GM23338 (cell line): ENCODE measurements around the gene PCDHB10.
"Not testable (repeated sequence)": the region's sequence is repeated elsewhere in the genome, so short reads cannot be mapped to it uniquely, and the experiment has no call there.

Source experiments
- CTCF ChIP-seq, 2 experiments: fragments of 200-600 bp in 1 of 2; sonication (generic) in 1 of 2; conservative IDR thresholded peaks; 2 replicates each; pipeline versions ENCODE4 v1.5.1 to v1.6.1; 2016 to 2017; ENCODE audit warnings: antibody characterized with exemption in 2 of 2, low read depth in 2 of 2, mild to moderate bottlenecking in 2 of 2, moderate library complexity in 1 of 2
- EZH2 ChIP-seq: fragments of 200-600 bp; sonication (generic); IDR thresholded peaks from one replicate; pipeline ENCODE4 v1.8.0; 2017; ENCODE audit warnings: antibody characterized with exemption, mild to moderate bottlenecking, low read depth; ENCODE audit not compliant: unreplicated experiment
- EZH2phosphoT487 ChIP-seq: fragments of 200-600 bp; sonication (generic); IDR thresholded peaks from one replicate; pipeline ENCODE4 v1.8.1; 2018; ENCODE audit warnings: antibody characterized with exemption; ENCODE audit not compliant: unreplicated experiment
- JUNB ChIP-seq: IDR thresholded peaks from one replicate; pipeline ENCODE4 v1.6.1; 2016; ENCODE audit warnings: antibody characterized with exemption; ENCODE audit not compliant: unreplicated experiment
- NANOG ChIP-seq: IDR thresholded peaks from 2 replicates; pipeline ENCODE4 v1.6.1; 2016; ENCODE audit warnings: antibody characterized with exemption, borderline replicate concordance
- POLR2AphosphoS5 ChIP-seq: IDR thresholded peaks from 2 replicates; pipeline ENCODE4 v1.6.1; 2016; ENCODE audit warnings: antibody characterized with exemption, low read depth
- REST ChIP-seq: IDR thresholded peaks from one replicate; pipeline ENCODE4 v1.6.1; 2018; ENCODE audit warnings: antibody characterized with exemption; ENCODE audit not compliant: unreplicated experiment
- ZNF462 ChIP-seq: fragments of 250-450 bp; sonication (Bioruptor Pico); IDR thresholded peaks from 2 replicates; pipeline ENCODE4 v1.5.0; 2020; ENCODE audit warnings: mild to moderate bottlenecking, moderate library complexity

- TF ChIP-seq CTCF (conservative IDR thresholded peaks at IDR 0.05; ENCODE audit: low read depth in 2 of 2); REST; POLR2AphosphoS5; JUNB; EZH2; NANOG; EZH2phosphoT487; ZNF462: not testable (repeated sequence)
Measured at GRCh38 chr5:141224844-141225243, 32.7 kb downstream of the PCDHB10 start.
